KOPT-K1 (cell line): ENCODE data around the gene LPP.
"Not testable (repeated sequence)": the region's sequence is repeated elsewhere in the genome, so short reads cannot be mapped to it uniquely, and the experiment has no call there.

Source experiments
- H3K27ac ChIP-seq: fragments of 200-600 bp; sonication (generic); 2 replicates; pipeline ENCODE4 v1.5.1; 2016; ENCODE audit warnings: antibody characterized with exemption, mild to moderate bottlenecking, low read depth, low read length; ENCODE audit not compliant: poor library complexity, severe bottlenecking
- H3K36me3 ChIP-seq: fragments of 200-600 bp; sonication (generic); 2 replicates; pipeline ENCODE4 v1.5.1; 2017; ENCODE audit warnings: antibody characterized with exemption, mild to moderate bottlenecking, low read length, moderate library complexity; ENCODE audit not compliant: insufficient read depth
- H3K9me3 ChIP-seq: fragments of 200-600 bp; sonication (generic); 2 replicates; pipeline ENCODE4 v1.5.1; 2017; ENCODE audit warnings: antibody characterized with exemption, low read length, mild to moderate bottlenecking; ENCODE audit not compliant: insufficient read depth, poor library complexity, severe bottlenecking

The LPP gene

DNA sequence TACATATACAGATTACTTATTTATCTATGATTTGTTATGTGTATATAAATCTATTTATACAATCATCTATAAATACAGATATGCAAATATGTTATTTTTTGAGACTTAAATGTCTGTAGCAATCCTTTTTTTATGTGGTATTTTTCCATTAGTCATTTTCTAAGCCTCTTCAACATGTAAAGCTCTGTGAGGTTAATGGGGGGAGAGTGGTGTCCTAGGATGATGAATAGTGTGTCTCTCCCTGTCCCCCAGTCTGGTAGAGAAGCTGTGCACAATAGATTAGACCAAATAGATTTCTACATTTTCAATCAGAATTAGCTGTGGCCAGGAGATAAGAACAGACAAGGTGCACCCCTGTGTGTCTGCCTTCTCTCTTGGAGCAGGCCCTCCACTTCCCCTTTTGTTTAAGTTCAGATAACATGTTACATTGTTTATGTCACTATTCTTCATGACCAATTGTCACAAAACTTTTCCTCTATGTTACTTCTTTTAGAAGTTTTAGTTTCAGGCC is 453.9 kb downstream of the LPP start:
- H3K9me3 ChIP-seq = peaks cover 15% of the 10 kb centered on the region
- H3K27ac ChIP-seq = no peak overlapping the region
- H3K36me3 ChIP-seq = peaks cover 16% of the 10 kb centered on the region

DNA sequence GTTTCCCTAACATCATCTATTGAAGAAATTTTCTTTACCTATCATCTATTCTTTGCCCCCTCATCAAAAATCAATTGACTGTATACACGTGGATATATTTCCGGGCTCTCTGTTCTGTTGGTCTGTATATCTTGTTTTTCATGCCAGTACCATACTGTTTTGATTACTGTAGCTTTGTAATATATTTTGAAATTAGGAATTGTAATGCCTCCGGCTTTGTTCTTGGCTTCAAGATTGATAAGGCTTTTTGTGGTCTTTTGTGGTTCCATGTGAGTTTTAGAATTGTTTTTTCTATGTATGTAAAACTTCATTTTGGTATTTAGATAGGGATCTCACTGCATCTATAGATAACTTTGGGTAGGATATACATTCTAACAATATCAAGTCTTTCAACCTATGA is 454.4 kb downstream of the LPP start:
- no peak overlapping the region for H3K27ac ChIP-seq
- H3K9me3 ChIP-seq = peaks cover 15% of the 10 kb centered on the region
- H3K36me3 ChIP-seq = peaks cover 16% of the 10 kb centered on the region

DNA sequence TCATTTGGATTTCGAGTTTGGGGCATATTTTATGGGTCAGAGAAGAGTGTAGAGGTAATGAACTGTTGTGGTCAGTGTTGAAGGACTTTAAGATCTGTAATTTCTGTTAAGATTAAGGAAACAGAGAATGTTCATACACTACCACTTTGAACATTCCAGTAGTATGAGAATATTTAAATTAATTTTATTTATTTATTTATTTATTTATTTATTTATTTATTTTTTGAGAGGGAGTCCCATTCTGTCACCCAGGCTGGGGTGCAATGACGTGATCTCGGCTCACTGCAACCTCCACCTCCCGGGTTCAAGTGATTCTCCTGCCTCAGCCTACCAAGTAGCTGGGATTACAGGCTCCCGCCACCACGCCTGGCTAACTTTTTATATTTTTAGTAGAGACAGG is 459.8 kb downstream of the LPP start:
- not testable (repeated sequence) for H3K9me3 ChIP-seq, H3K27ac ChIP-seq
- peaks cover 16% of the 10 kb centered on the region for H3K36me3 ChIP-seq

DNA sequence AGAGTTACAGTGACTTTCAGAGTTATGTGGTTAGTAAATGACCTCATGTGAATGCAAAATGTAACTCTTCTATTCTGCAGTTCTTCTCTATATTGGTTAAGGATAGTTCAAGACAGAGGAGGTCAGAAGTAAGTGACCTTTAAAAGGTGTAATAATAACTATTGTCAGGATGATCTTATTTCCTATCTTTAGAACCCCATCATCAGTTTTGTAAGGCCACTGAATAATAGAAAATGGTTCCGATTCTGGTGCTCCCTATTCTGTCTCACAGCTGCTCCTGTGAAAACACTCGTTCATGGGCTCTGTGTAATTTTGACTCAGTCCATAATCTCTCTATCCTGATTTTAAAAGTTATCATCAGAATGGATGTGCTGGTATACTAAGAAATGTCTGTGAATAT is 463.3 kb downstream of the LPP start:
- Histone ChIP-seq H3K9me3 (no peaks in the 10 kb centered on the region), H3K36me3 (no peaks in the 10 kb centered on the region), H3K27ac (no peak overlapping the region)

DNA sequence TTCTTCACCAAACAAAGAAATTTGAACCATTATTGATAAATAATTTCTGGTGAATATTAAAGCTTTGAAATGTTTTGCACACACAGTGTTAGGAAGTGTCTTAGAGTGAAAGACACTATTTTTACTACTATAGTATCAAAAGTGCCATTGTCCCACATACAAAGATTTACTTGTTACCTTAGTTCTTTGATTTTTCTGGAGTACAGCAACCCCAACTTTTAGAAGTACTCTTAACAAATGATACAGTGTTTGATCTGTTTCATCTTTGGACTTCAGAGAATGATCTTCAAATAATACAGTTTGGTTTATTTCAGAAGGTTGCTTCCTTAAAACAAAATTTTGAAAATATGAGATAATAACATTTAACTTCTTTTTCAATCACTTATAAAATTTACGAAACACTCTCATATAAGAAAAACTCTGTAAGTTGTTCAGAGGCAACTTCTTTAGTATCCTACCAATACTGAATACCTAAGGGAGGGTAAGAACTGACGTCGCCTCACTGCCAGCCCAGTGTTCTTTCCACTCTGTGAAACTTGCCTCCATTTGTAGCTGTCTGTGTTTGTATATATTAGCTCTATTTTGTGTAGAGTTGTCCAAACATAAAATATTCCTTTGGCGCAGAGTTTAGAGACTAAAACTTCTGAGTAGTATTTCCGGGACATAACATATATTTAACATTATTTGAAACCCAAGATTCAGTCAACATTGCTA is 464.2 kb downstream of the LPP start:
- no peaks in the 10 kb centered on the region for H3K36me3 ChIP-seq
- H3K27ac ChIP-seq = no peak overlapping the region
- H3K9me3 ChIP-seq = no peaks in the 10 kb centered on the region

DNA sequence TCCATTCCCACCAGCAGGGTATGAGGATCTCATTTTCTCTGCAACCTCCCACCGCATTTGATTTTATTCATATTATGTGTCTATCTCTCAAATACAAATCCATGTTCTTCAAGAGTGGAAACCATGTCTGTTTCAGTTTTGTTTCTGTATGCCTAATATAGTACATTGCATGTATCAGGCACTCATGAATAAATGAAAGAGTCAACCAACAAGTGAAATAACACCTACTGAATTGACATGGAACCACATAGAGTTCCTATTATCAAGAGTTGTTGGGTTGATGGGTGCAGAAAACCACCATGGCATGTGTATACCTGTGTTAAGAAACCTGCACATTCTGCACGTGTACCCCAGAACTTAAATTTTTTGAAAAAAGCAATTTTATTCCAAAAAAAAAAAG is 466.8 kb downstream of the LPP start:
- H3K36me3 ChIP-seq = no peaks in the 10 kb centered on the region
- H3K27ac ChIP-seq = no peak overlapping the region
- H3K9me3 ChIP-seq = no peaks in the 10 kb centered on the region

DNA sequence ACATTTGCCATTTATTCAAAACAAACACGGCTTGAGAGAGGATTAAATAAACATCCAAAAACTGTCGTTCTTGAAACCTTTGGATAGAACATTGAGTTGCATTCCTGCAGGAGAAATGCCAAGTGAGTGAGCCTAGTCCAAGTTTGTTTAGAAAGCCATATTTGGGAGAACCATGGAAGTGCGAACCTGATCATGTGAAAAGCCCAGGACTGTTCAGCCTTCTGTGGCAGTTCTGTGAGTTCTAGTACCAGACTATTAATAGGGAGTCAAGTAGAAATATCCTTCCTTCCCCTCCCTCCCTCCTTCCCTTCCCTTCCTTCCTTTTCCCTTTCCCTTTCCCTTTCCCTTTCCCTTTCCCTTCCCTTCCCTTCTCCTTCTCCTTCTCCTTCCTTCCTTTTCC is 470.4 kb downstream of the LPP start:
- Histone ChIP-seq H3K27ac (no peak overlapping the region), H3K9me3 (peaks cover 3% of the 10 kb centered on the region), H3K36me3 (no peaks in the 10 kb centered on the region)

DNA sequence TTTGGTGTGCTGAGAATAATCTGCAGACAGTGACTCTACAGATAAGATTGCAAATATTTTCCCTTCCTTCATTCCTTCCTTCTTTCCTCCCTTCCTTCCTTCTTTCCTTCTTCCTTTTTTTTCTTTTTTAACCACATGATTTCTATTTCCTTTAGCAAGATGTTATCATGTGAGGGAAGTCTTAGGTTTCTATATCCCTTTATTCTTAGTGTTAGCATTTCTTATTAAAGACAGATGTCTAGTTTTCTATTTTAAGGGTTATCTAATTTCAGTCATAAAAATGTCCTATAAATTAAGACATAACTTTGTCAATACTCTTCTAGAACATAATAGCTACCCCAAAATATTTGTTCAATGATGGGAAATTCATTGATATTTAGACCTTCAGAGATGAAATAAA is 470.9 kb downstream of the LPP start:
- H3K27ac ChIP-seq = no peak overlapping the region
- H3K9me3 ChIP-seq = peaks cover 3% of the 10 kb centered on the region
- no peaks in the 10 kb centered on the region for H3K36me3 ChIP-seq

DNA sequence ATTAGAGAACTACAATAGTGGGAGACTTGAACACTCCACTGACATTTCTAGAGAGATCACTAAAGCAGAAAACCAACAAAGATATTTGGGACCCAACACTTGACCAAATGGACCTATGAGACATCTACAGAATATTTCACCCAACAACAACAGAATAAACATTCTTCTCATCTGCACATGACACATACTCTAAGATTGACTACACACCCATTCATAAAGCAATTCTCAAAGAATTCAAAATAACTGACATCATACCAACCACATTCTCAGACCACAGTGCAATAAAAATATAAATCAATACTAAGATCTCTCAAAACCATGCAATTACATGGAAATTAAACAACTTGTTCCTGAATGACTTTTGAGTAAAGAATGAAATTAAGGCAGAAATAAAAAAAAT is 473.7 kb downstream of the LPP start:
- no peak overlapping the region for H3K27ac ChIP-seq
- H3K9me3 ChIP-seq = peaks cover 3% of the 10 kb centered on the region

DNA sequence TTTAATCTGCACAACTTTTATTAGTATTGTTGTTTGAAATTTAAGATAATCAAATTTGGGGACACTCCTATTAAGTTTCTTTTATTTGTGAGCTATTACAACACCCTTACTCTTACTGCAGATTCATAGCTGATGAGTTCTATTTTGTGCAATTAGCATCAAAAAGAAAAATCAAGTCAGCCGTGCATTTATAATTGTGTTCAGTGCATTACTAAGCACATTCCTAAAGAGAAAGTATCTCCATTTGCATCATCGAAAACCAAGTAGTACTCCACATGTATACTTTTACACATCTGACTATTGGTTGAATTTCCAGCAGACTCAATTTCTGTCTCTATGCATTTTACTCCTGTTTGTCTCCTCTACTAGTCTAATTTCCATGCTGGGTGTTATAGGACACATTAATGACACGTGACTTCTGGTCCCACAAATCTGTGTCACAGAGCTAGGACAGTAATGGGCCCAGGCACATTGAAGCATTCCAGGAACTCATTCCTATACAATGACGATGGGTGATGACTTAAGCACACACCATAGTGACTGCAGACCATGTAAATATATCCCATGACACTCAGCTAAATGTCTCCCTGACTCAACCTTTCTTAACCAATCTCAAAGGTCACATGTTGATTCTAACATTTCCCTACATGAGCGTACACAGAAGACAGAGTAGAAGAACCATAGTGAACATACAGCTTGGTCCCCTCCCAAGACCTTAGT is 477.5 kb downstream of the LPP start:
- no peaks in the 10 kb centered on the region for H3K36me3 ChIP-seq
- peaks cover 10% of the 10 kb centered on the region for H3K9me3 ChIP-seq
- H3K27ac ChIP-seq = no peak overlapping the region

More for the DNA sequence above, 473.7 kb downstream of the LPP start:
- H3K36me3 ChIP-seq = no peaks in the 10 kb centered on the region

DNA sequence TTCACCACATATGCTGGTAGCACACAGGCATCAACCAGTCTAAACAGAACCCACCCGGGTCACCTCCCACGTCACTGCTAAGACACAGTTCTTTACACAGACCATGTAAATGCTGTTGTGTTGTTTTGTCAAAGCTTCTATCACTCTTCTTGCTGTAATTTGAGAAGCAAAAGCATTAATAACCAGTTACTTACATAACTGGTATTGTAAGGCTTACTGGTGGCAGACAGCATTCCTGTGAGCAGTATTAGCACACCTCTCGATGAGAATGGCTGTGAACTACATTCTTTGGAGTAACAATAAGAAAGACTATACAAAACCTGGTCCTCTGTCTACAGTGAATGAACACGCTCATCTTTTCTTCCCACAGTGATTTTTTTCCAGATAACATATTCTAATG is 479.2 kb downstream of the LPP start:
- Histone ChIP-seq H3K36me3 (no peaks in the 10 kb centered on the region), H3K9me3 (peaks cover 7% of the 10 kb centered on the region), H3K27ac (no peak overlapping the region)

DNA sequence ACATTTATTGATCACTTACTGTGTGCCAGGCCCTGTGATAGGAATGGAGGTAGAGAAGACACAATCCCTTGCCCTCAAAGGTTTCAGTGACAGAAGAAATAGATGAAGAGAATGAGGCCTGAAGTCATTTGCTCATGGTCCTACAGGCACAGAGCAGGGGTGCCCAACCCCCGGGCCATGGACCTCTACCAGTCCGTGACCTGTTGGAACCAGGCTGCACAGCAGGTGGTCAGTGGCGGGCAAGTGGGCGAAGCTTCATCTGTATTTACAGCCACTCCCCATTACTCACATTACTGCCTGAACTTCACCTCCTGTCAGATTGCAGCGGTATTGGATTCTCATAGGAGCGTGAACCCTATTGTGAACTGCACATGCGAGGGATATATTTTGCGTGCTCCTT is 480.3 kb downstream of the LPP start:
- Histone ChIP-seq H3K27ac (no peak overlapping the region), H3K9me3 (peaks cover 7% of the 10 kb centered on the region), H3K36me3 (no peaks in the 10 kb centered on the region)

DNA sequence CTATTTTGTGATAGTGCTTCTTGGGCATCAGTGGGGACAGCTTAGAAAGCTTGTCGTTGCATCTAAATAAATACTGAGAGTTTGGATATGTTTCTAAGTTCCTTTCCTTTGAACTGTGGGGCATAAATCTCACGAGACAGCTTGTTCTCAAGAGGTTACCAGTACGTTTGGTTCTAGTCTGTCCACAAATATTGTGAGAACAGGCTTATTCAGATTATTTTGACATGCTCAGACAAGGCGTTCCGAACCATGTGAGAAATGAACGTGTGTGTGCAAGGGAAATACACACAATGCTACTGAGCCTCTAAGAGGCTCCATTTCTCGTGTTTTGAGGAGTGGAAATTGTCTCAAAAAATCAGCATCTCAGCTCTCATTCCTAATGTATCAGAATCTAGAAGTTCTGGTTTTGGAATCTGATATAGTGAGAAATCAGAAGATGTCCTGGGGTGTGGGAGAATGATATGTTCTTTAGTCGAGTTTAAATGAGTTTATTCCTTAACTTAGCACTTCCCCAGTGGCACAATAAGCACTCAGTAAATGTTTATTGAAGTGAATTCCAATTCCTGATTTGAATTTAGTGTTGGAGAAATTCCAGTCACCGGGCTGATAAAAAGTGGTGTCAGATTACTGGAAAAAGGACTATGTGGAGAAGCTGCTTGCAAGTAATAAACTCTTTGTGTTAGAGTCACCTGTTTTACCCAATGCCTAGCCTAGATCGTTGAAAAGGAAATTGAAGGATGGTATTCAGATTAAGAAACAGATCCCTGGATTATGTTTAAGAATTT is 481.5 kb downstream of the LPP start:
- Histone ChIP-seq H3K36me3 (no peaks in the 10 kb centered on the region), H3K27ac (no peak overlapping the region), H3K9me3 (peaks cover 7% of the 10 kb centered on the region)

DNA sequence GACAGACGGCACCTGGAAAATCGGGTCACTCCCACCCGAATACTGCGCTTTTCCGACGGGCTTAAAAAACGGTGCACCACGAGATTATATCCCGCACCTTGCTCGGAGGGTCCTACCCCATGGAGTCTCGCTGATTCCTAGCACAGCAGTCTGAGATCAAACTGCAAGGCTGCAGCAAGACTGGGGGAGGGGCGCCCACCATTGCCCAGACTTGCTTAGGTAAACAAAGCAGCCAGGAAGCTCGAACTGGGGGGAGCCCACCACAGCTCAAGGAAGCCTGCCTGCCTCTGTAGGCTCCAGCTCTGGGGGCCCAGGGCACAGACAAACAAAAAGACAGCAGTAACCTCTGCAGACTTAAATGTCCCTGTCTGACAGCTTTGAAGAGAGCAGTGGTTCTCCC is 482.3 kb downstream of the LPP start:
- not testable (repeated sequence) for H3K27ac ChIP-seq

DNA sequence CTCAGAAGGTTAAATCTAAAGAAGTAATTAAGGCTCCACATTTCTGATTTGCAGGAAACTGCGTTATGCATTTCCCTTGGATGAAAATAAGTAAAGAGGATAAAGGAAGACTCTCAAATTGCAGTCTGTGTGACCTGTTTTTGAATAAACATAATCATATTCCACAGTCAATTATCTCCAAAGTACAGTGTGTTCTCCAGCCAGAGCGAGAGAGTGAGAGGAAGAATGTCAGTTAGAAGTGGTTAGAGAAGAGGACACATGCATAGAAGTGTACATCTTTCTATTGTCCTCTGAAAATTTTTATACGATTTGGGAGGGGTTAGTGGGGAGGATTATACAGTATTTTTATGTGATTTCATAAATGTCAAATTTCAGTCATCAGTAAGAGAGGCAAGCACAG is 487.1 kb downstream of the LPP start:
- no peaks in the 10 kb centered on the region for H3K36me3 ChIP-seq
- H3K9me3 ChIP-seq = no peaks in the 10 kb centered on the region
- no peak overlapping the region for H3K27ac ChIP-seq

More for the DNA sequence above, 482.3 kb downstream of the LPP start:
- H3K36me3 ChIP-seq, H3K9me3 ChIP-seq: not testable (repeated sequence)
